Measurements from ENCODE around the gene TBL1Y.

Gene TBL1Y

DNA sequence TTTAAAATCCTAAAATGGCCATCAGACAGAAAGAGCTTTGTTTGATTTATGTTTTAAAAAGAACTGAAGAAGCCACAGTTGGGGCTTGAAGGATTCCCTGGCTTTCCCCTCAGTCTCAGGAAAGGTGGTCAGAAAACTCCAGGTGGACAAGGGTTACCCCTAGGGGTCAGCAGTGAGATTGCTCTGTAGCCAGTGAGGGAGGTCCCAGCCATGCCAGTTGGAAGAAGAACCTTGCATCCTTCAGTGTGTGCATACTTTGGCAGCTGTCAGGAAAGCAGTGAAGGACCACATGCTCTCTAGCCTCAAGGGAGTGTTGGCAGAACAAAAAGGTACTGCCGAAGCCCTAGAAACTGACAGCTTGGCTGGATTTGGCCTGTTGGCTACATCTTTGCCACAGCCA, 182.3 kb downstream of the TBL1Y start:
- DNase-seq (ENCODE audit: low spot score) = no peak

DNA sequence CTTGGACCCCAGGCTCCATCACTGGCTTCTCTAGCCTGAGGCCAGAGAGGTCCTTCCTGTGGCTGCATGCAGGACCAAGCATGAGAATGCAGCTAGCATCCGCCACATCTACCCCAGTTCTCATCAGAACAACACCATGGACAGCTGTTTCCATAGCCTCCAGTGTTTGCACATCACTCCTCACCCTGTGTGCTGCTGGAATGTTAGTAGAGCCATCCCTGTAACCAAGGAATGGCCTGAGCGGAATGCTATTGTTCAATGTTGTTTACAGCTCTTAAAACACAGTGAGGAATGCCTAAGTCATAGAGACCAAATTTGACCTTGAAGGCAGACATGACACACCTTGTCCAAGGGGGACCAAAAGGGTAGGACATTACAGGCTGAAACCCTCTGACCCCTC, 183.9 kb downstream of the TBL1Y start:
- no peak for DNase-seq (ENCODE audit: low spot score)

DNA sequence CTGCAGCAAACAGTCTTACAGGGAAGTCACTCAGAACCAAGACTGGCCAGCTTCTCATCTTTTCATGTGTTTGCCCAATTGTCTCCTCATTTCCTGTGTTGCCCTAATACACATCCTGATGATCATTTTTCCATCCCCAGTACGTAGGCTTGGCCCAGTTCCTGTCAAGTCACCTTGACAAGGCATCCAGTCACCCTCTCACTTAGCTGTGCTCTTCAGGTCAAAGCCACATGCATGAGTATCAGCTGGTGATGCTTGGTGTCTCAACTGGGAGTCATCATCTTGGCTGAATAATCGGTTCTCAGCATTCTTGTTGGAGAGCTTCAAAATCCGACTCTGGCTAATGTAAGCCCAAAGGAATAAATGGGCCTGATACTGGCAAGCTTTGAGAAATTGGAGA, 186.5 kb downstream of the TBL1Y start:
- DNase-seq (ENCODE audit: low spot score) = no peak

DNA sequence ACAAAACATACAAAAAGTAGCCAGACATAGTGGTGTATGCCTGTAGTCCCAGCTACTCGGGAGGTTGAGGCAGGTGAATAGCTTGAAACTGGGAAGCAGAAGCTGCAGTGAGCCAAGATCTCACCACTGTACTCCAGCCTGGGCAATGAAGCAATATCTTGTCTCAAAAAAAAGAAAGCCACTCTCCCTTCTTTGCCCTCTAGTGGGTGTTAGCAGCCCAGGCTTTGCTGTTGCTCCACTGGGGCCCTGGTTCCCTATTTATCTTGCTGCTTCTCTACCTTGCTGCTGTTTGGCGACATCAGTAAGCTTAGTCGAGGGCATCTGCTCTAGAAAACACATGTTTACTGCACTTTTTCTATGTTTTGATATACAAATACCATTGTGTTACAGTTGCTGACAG, 189.2 kb downstream of the TBL1Y start:
- no peak for DNase-seq (ENCODE audit: low spot score)

DNA sequence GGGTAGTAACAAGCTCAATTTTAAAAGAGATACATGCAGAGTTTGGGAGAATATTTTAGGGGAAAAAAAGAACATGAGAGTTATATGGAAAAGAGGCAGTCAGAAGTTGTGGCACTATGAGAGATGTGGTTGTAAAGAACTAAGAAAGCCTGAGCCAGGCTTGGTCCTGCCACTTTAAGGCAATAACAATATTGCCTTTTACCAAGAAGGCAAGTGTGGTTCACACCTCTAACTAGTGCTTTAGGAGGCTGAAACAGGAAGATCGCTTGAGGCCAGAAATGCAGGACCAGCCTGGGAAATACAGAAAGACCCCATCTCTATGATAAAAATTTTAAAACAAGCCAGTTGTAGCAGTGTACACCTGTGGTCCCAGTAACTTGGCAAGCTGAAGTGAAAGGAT, 192.2 kb downstream of the TBL1Y start:
- DNase-seq (ENCODE audit: low spot score) = no peak

DNA sequence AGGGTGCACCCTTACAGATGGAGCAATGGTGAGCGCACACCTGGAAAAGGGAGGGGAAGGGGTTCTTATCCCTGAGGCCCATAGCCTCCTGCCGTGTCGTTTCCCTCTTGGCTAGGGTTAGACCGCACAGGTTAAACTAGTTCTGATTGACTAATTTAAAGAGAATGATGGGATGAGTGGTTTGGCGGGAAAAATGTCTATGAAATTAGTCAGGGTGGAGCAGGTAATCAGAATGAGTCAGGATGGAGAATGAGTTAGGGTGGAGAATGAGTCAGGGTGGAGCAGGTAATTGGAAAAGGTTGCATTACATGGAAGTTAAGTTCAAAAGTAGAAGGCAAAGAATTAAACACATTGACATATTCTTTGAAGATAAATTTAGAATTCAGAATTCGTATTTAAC, 196.7 kb downstream of the TBL1Y start:
- no peak for DNase-seq (ENCODE audit: low spot score)

DNA sequence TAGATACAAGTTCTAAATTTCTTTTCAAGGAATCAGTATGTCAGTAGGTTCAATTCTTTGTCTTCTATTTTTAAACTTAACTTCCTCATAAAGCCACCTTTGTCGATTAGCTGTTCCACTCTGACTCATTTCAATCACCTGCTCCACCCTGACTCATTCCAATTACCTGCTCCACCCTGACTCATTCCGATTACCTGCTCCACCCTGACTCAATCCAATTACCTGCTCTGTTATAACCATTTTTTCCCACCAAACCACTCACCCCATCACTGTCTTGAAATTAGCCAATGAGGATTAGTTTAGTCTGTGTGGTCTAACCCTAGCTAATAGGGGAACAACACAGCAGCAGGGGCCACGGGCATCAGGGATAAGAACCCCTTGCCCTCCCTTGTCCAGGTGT, 199.6 kb downstream of the TBL1Y start:
- no peak for DNase-seq (ENCODE audit: low spot score)

DNA sequence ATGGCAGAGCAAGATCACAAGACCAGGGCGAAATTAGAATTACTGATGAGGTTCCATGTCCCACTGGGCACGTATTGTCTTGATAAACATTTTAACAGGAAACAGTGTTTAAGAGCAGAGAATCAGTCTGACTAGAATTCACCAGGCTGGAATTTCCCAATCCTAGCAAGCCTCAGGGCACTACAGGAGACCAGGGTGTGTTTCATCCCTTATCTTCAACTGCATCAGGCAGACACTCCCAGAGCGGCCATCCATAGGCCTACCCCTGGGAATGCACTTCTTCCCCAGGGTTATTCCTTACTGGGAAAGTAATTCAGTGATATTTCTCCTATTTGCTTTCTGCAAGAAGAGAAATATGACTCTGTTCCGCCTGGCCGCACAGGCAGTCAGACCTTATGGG, 205.4 kb downstream of the TBL1Y start:
- DNase-seq (ENCODE audit: low spot score) = no peak

DNA sequence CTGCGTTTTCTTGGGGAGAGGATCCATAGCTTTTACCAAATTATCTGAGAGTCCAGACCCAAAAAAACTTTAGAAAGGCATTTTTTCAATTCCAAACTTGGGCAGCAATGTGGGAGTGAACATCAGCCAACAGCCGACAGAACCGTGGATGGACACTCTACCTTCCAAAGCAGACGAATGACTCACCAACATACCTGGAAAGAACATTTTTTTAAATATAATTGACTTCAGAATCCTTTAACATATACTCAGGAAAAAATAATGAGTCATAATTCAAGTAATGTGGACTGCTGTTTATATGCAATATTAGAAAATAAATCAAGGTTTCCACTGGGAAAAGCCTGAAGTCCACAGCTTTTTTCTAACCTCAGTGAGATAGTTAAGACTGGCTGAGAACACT, 211.7 kb downstream of the TBL1Y start:
- no peak for DNase-seq (ENCODE audit: low spot score)

DNA sequence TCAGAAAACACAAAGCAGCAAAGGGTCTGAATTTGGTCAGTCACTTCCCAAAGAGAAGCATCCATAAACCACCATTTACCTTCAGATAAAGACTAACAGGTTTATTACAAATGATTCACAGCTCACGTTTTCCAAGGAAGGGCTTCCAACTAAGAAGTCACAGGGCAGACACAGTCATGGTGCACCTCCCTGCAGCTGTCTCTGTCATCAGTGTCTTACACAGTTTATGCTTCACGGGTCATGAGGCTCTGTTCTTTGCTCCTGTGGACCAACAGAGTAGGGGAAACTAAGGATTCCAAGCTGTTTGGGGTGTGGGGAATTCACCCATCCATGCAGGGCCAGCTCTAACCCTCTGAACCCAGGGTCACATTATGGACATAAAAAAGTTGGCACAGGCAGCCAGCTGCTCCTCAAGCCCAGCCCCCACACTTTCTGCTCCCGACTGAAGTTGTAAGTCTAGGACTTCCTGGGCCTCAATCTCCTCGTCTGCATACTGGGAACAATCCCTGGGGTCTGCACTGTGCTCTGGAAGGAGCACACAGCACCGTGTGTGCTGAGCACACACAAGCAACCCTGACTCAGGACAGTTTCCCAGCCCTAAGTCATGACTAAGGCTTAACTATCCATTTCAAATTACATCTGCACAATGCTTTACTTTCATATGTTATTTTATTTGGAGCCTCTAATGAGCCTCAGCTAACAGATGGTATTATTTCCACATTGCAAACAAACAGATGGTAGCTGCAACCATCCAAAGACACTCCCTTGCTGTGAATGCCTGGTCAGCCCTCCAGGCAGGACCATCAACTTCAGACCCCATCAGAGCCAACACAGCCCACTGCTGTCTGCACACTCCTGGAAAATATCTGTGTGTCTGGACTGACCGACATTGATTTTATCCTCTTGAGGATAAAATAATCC, 214.9 kb downstream of the TBL1Y start:
- no peak for DNase-seq (ENCODE audit: low spot score)

DNA sequence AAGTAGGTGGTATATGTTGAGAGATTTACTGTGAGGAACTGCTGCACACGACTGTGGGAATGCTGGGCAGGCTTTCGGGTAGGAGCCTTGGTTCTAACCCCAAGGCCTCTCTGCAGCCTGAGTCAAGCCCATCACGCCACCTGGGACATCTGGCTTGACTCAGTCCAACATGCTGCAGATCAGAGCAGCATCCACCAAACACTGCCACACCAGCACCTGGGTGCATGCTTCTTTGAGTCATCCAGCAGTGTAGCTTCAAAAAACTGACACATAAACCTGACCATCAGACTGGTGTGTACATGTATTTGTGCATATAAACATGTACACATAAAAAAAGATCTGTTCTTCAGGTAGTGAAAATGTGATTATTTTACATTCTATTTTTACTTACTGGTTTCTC, 217.7 kb downstream of the TBL1Y start:
- no peak for DNase-seq (ENCODE audit: low spot score)

All from GM03348 (cell line).